Central memory CD8-positive, alpha-beta T cell (primary cell): Measurements from ENCODE around the gene CAST.
A peak's percentile ranks its signal among the peaks of the same experiment; 100 is the strongest.

Experiments used
- ATAC-seq: fragments of 150-1000 bp; cut with Tn5 transposase; replicated peaks from 2 replicates; pipeline ENCODE4 v1.10.0; 2022; ENCODE audit warnings: mild to moderate bottlenecking, moderate FRiP score, moderate number of reproducible peaks; ENCODE audit not compliant: poor library complexity, severe bottlenecking; ENCODE audit errors: extremely low read depth
- DNase-seq, 2 donors: peaks; one replicate each; pipeline ENCODE4 v3.0.0; 2021; ENCODE audit warnings: low spot score in 2 of 2
- H3K27ac Mint-ChIP-seq: one replicate; pipeline ENCODE4 v1.8.0; 2022; ENCODE audit warnings: low read depth, mild to moderate bottlenecking, moderate library complexity, mixed read lengths
- H3K27me3 Mint-ChIP-seq: one replicate; pipeline ENCODE4 v1.8.0; 2022; ENCODE audit warnings: mixed read lengths
- H3K36me3 Mint-ChIP-seq: one replicate; pipeline ENCODE4 v1.8.0; 2022; ENCODE audit warnings: mild to moderate bottlenecking, moderate library complexity, mixed read lengths; ENCODE audit not compliant: insufficient read depth
- H3K4me1 Mint-ChIP-seq: one replicate; pipeline ENCODE4 v1.8.0; 2022; ENCODE audit warnings: mixed read lengths
- H3K4me3 Mint-ChIP-seq: one replicate; pipeline ENCODE4 v1.8.0; 2022; ENCODE audit warnings: mild to moderate bottlenecking, moderate library complexity, mixed read lengths
- H3K9me3 Mint-ChIP-seq: one replicate; pipeline ENCODE4 v1.8.0; 2022; ENCODE audit warnings: mixed read lengths

The CAST gene

DNA sequence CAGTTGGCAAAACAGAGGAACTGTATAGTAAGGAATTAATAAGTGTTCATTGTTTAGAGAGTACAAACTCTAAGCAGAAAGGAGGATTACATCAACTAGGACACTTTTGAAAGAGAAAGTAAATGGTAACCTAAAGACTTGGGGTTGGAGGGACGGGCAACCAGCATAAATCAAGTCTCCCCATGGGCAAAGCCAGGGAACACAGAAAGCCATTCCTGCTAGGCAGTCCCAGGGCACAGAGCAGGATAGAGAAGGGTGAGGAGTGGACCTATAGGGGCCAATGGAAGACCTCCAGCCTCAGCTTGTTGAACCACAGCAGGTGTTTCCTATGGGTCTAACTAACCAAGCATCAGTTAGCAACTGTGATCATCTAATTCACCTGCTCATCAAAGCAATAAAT is 154.8 kb downstream of the CAST start:
- peaks cover 40% of the 10 kb centered on the region for H3K4me1 Mint-ChIP-seq
- H3K27ac Mint-ChIP-seq = peak overlapping the region; percentile 95
- ATAC-seq (peak; percentile 37), DNase-seq (no peak)
- H3K36me3 Mint-ChIP-seq = peaks cover 6% of the 10 kb centered on the region
- no peaks in the 10 kb centered on the region for H3K27me3 Mint-ChIP-seq
- H3K9me3 Mint-ChIP-seq = no peaks in the 10 kb centered on the region
- H3K4me3 Mint-ChIP-seq = peak overlapping the region; percentile 86

DNA sequence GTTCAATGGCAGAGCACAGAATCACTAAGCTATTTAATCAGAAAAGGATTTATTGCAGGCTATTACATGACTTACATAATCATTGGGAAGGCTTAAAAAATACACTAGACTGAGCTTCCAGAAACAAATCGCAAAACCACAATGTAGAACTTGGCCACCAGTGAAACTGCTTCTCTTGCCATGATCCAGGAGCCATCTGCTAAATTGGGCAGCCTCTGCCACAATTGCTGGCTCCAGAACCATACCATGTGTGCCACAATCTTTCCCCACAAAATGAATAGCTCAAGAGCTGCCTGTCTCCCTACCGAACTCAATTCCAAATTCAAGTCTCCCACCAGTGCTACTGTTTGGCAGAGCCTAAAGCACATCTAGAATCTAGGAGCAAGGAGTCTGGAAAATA is 155.3 kb downstream of the CAST start:
- Mint-ChIP-seq H3K4me3 (peak overlapping the region; percentile 86), H3K4me1 (peaks cover 40% of the 10 kb centered on the region), H3K9me3 (no peaks in the 10 kb centered on the region), H3K36me3 (peaks cover 6% of the 10 kb centered on the region), H3K27ac (peak overlapping the region; percentile 95), H3K27me3 (no peaks in the 10 kb centered on the region)
- DNase-seq = no peak
- no peak for ATAC-seq

DNA sequence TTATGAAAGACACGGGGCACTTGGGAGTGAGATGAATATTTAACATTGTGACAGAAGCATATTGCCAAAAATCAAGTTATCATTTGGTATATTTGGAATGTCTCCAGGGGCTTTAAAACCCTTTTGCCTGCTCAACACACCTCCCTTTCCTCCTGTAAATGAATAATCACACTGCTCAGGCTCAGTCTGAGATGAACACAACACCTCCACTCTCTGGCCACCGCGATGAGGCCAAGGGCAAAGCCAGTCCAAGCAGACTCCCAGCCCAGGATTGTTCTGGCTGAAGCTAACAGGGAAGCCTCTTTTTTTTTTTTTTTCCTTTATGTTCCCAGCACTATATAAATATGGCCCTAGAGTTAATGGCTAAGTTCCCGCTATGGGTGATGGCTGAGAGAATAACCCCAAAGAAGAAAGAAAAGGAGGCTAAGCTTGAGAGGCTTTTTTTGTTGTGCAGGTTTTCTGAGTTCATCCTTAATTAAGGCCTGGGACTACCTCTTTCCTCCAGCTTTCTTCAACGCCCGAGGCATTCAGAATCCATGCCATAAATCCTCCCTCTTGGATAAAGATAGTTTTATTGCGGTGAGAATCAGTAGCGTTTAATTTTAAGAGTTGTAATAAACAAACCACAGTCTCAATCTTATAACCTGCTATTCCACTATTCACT is 156.1 kb downstream of the CAST start:
- Mint-ChIP-seq H3K36me3 (peaks cover 6% of the 10 kb centered on the region), H3K4me3 (no peak overlapping the region), H3K9me3 (no peaks in the 10 kb centered on the region), H3K4me1 (peaks cover 46% of the 10 kb centered on the region), H3K27me3 (no peaks in the 10 kb centered on the region), H3K27ac (peak overlapping the region; percentile 95)
- ATAC-seq (no peak), DNase-seq (no peak)

DNA sequence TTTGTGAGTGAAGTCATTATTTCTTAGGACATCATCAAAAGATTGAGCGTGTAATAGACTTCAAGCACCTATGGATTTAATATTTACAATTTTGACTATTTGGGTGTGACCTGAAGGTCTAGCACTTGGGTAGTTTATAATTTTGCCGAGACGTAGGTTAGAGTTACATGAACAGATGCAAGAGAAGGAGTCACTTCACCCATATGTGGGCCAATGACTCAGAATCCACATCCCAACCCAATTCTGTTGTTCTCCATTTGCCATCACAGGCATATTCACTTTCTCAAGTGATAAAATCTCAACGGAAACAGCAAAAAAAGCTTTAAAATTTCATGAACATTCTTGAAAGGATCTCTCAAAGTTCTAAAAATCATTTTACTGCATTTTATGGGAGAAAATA is 157.6 kb downstream of the CAST start:
- no peaks in the 10 kb centered on the region for H3K27me3 Mint-ChIP-seq
- H3K4me1 Mint-ChIP-seq = peaks cover 42% of the 10 kb centered on the region
- ATAC-seq (no peak), DNase-seq (no peak)
- H3K36me3 Mint-ChIP-seq = peaks cover 6% of the 10 kb centered on the region
- no peaks in the 10 kb centered on the region for H3K9me3 Mint-ChIP-seq
- no peak overlapping the region for H3K27ac Mint-ChIP-seq
- no peak overlapping the region for H3K4me3 Mint-ChIP-seq

DNA sequence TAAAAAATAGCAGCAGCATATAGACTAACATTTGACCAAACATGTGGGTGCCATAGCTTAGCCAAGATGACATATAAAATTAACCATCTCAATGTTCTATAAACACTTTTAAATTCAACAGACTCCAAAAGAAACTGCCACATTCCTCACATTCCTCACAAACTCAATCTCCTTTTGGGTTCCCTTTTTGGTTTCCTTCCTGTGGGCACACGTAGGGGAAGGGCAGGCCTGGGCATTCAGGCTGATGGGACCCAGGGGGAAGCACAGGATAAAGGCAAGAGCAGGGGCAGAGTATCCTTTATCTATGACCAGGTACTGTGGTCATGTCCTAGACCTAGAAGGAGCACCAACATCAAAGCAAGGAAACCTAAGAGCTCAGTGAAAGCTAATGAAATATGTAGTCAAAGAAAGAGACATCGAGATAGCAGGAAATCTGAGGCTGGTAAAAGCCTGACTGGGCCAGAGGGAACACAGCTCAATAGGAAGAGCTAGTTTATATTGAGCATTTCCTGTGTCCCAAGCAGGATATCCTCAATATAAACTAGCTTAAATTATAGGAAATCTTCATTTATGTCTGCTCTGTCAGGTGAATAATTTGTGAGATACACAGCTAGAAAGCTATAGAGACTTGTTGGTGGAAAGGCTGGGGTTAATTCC is 159.2 kb downstream of the CAST start:
- no peak for ATAC-seq
- H3K4me1 Mint-ChIP-seq = peaks cover 32% of the 10 kb centered on the region
- H3K27me3 Mint-ChIP-seq = no peaks in the 10 kb centered on the region
- no peak overlapping the region for H3K4me3 Mint-ChIP-seq
- no peaks in the 10 kb centered on the region for H3K9me3 Mint-ChIP-seq
- no peak overlapping the region for H3K27ac Mint-ChIP-seq
- DNase-seq = no peak
- H3K36me3 Mint-ChIP-seq = peaks cover 3% of the 10 kb centered on the region

DNA sequence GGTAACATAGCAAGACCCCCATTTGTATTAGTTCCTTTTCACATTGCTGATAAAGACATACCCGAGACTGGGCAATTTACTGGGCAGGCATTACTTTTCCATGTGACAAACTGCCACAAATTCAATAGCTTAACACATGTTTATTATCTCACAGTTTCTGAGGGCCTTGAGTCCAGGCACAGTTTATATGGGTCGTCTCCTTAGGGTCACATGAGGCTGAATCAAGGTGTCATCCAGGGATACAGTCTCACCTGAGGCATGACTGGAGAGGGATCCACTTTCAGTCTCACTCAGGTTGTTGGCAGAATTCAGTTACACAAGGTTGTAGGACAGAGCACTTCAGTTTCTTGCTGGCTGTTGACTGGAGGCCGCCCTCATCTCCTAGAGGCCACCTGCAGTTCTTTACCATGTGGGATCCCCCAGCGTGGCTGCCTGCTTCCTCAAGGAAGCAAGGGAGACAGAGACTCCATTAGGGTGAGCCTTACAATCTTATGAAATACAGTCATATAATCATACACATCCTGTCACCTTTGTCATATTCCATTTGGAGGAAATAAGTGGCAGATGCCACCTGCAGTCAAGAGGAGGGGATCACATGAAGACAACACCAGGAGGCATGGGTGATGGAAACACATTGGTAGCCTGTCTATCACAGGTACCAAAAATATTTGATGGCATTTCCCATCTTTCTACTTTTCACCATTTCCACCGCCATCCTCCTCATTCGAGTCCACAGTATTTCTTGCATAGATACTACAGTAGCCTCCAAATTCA is 160.7 kb downstream of the CAST start:
- Mint-ChIP-seq H3K36me3 (peaks cover 1% of the 10 kb centered on the region), H3K4me1 (peaks cover 18% of the 10 kb centered on the region), H3K4me3 (no peak overlapping the region), H3K27ac (no peak overlapping the region), H3K9me3 (no peaks in the 10 kb centered on the region), H3K27me3 (no peaks in the 10 kb centered on the region)
- ATAC-seq = peak; percentile 71
- DNase-seq = no peak

DNA sequence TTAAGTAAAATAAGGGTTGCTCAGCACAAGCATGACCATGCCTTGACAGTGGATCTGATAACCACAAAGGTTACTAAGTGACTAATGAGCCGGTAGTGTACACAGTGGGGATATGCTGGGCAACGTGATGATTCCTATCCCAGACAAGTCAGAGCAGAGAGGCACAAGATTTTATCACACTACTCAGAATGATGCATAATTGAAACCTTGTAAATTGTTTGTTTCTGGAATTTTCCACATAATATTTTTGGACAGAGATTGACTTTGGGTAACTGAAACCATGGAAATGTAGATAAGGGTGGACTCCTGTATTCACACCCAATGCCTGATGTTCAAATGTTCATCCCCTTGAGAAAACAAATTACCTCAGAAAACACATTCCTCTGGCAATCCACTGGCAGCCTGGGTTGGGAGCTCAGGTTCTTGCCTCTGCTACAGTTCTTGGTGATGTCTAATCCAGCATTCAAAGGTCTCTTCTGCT is 161.8 kb downstream of the CAST start:
- DNase-seq (no peak), ATAC-seq (peak; percentile 67)
- Mint-ChIP-seq H3K36me3 (no peaks in the 10 kb centered on the region), H3K4me1 (peaks cover 18% of the 10 kb centered on the region), H3K4me3 (no peak overlapping the region), H3K27me3 (no peaks in the 10 kb centered on the region), H3K9me3 (no peaks in the 10 kb centered on the region), H3K27ac (no peak overlapping the region)
